Stimulated activated CD8-positive, alpha-beta memory T cell treated with anti-CD3 and anti-CD28 coated beads, Interleukin-15, amount 100 ng/mL, for 48 hours (primary cell): ENCODE data around the gene CPZ.
"Not testable (repeated sequence)": the region's sequence is repeated elsewhere in the genome, so short reads cannot be mapped to it uniquely, and the experiment has no call there.

Experiments
- DNase-seq, 2 donors: peaks; one replicate each; pipeline ENCODE4 v3.0.0-alpha.2; 2020; ENCODE audit warnings: low read depth in 2 of 2

CPZ gene

DNA sequence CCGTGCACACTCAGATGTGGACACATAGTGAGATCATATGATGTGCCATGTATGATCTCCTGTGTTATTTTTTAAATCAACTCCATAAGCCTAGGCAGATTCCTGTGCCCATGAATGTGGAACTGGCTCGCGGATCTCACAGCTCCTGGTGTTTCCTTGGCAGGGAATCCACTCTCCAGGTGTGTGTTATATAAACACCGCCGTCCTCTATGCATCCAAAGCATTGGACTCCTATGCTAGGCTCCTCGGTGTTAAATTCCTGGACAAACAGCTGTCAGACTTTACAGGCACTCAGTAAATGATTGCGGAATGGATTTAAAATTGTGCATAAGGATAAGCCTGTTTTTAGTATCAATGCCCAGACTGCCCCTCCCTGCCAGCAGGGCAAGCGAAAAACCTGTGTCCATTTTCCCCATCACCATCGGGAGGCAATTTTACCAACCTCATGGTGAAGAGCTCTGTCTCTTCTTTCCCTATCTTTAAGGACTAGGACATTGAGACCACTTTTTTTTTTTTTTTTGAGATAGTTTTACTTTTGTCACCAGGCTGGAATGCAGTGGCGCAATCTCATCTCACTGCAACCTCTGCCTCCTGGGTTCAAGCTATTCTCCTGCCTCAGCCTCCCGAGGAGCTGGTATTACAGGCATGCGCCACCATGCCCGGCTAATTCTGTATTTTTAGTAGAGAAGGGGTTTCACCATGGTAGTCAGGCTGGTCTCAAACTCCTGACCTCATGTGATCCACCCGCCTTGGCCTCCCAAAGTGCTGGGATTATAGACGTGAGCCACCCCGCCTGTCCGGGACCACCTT lies 36.0 kb upstream of the CPZ start:
- no peak for DNase-seq

DNA sequence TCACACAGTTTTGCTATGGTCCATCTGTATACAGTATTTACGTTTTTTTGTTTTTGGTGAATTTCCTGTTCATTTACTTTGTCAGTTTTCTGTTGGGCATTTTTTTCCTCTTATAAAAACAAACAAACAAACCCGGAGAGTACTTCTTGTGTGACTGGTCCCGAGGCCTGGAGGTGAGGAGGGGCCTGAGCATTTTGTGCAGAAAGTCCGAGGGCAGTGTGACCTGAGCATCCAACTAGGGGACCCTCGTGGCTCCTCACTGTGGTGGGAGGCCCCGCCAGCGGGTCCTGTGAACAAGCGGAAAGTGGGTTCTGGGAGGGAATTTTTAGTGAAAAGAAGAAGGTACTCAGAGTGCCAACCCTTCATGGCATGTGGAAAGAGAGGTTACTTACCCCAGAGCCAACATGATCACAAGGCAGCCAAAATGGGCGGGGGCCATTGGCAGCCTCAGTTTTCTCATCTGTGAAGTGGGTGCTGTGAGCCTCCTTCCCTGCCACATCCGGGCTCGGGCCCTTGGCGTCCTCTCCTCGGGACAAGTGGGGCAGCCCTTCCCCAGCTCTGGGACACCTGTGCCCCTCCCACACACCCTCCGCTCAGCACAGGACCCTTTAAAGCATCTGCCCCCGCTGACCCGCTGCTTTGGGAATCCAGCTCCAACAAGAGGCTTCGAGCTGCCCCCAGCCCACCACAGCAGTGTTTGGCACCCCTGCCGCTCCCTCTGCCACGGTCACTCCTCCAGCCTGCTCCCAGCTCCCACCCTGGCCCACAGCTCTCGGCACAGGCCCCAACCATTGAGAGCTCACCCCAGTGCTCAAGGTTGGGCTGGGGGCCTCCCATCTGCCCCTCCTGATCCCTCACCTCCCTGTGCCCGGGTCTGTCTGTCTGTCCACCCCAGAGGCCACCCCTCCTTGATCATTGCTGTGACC lies 35.2 kb upstream of the CPZ start:
- no peak for DNase-seq

- DNase-seq, result no peak
Observed at GRCh38 chr4:8558080-8558960, 34.2 kb upstream of the CPZ start.

- no peak for DNase-seq
Observed at GRCh38 chr4:8559011-8559410, 33.6 kb upstream of the CPZ start.

DNA sequence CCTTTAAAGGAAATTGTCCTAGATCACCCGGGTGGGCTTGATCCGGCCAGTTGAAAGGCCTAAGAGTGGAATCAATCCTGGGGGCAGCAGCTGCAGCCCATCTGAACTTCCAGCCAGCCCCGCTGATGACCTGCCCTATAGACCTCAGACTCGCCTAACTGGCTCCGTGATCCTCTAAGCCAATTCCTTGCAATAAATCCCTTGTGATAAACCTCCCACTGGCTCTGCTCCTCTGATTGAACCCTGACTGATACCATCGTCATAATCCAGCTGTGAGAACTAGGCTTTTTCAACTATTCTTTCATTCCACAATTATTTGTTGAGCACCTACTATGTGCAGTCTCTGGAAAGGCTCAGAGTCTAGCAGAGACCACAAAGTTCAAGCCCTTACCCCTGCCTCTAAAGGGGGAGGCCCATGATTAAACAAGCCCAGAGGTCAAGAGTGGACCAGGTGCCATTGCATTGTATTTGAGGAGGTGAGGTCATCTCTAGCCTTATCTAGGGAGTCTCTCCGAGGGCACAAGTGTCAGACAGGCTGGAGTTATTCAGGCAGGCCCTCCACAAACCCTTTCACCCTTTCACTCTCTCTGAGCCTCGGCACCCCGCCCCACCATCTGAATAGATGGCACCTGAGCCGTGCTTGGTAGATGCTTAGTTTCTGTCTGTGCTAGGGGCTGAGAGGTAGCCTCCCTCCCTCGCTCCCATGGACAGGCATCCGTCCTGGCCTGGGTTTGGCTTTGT lies 32.9 kb upstream of the CPZ start:
- no peak for DNase-seq

DNA sequence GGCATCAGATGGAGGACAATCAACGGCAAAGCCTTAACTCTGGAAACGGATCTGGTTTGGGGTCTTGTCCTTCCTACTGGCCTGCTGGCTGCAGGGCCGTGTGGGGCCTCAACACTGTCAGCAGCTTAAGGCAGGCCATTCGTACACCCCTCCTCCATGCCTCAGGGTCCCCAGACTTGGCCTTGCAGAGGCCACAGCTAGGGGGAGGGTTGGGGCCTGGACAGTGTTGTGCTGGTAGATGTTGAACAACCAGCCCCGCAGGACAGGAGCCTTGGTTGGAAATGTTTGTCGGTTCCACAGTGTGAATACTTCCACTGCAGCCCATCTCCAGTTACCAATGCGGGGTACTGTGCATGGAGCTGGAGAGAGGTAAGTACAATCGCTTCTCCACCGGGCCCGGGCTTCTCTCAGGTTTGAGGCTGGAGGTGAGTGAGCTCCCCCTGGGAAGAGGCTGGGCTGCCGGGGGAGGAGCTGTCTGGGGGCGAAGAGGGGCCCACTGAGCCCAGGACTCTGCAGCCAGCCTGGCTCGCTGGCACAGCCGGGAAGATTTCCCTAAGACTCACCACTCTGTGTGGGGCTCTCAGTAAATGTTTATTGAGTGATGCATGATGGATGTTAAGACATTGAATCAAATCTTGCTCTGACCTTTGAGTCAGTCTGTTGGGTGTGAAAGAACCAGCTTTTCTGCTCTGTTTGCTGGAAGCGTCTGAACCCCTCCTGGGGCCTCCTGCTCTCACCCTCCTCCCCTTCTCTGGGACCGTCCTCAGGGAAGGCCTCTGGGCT lies 32.1 kb upstream of the CPZ start:
- no peak for DNase-seq

GRCh38 chr4:8564595-8564994 lies 28.0 kb upstream of the CPZ start:
- DNase-seq, result no peak

DNA sequence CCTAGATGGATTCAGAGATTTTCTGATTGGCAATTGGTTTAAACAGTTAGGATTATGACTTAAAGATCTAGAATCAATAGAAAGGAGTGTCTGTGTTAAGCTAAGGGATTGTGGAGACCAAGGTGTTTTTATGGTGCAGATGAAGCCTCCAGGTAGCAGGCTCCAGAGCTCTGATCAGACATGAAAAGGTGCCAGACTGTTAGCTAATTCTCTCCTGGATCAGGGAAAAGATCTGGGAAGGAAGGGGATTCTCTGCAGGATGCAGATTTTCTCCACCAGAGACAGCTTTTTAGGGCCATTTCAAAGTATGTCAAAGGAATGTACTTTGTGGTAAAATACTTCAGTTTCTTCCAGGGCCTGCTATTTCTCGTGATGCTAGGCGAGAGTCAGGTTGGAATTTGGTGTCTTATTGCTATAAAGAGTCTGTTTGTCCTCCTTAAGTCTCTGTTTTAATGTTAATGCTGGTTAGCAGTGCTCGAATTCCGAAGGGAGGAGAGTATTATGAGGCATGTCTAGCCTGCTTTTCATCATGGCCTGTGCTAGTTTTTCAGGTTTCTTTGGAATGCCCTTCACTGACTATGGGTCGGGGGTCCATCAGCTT lies 24.4 kb upstream of the CPZ start:
- no peak for DNase-seq

GRCh38 chr4:8570201-8570600 lies 22.4 kb upstream of the CPZ start:
- no peak for DNase-seq

- no peak for DNase-seq
Observed at GRCh38 chr4:8571702-8572685, 20.6 kb upstream of the CPZ start.

DNA sequence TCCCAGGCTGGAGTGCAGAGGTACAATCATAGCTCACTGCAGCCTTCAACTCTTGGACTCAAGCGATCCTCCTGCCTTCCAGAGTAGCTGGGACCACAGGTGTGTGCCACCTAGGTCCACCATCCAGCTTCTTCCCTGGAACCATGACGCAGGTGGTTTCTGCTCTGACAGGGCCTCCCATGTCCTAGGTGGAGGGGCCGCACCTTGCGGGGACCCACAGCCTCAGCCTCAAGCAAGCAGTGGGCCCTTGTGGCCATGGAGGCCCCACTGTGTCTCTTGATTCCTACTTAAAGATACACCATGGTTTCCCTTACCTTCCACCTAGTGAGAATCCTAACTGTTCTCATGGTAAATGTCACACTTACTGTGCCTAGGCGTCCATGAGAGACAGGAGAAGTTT lies 19.3 kb upstream of the CPZ start:
- DNase-seq, result no peak

DNA sequence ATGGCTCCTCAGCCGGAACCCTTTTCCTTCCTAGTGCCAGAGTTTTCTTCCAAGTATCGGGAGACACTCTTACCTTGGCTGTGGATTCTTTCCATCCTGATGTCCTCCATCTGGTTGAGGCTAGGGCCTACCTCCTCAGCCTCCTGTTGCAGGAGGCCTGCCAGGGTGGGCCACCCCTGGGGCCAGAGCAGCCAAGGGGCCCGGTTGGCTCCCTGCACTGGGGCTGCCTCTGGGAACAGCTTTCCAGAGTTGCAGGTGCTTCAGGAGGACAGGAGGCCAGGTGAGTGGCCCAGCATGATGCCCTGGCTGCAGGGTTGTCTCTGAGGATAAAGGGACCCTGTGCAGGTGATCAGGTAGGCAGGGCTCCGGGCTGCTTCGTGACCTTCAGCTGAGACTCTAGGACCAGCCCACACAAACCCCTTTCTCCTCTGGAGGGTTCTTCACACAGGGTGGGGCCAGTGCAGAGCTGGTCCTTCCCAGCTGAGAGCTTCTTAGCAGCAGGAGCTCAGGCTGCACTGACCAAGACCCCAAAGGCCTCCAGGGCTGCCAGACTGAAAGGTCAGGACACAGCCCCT lies 17.7 kb upstream of the CPZ start:
- DNase-seq, result no peak

GRCh38 chr4:8575457-8575856 lies 17.1 kb upstream of the CPZ start:
- no peak for DNase-seq

- not testable (repeated sequence) for DNase-seq
Observed at GRCh38 chr4:8576591-8576990, 16.0 kb upstream of the CPZ start.

DNA sequence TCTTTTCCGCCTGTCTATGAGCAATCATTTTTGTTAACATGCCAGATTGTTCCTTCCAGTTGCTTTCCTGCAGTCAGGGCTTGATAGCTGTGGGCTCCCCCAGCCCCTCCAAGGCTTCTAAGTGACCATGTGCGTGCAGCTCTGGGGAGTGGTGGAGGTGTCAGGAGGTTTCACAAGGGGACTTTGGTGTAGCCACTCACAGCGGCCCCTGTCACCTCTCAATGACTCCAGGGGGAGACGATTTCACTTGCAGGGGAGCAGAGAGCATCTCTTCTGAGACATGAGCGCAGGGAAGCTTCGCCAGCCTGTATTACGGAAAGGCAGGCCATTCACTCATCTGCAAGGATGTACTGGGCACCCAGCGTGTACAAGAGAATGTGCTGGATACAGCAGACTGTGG lies 15.5 kb upstream of the CPZ start:
- DNase-seq, result no peak

- DNase-seq, result no peak
Observed at GRCh38 chr4:8577972-8578371, 14.6 kb upstream of the CPZ start.

- no peak for DNase-seq
Observed at GRCh38 chr4:8578717-8579116, 13.8 kb upstream of the CPZ start.

- DNase-seq, result no peak
Observed at GRCh38 chr4:8579526-8580320, 12.8 kb upstream of the CPZ start.
